Measurements from ENCODE around the gene TAC4. TPM values are rescaled to one million over a fixed set of nuclear protein-coding genes. Genes with fewer than 3 reads are reported as not detected.
"Not testable (repeated sequence)": the region's sequence is repeated elsewhere in the genome, so short reads cannot be mapped to it uniquely, and the experiment has no call there.

The TAC4 gene
- total and polyA plus RNA-seq, 10 donors, result not detected

DNA sequence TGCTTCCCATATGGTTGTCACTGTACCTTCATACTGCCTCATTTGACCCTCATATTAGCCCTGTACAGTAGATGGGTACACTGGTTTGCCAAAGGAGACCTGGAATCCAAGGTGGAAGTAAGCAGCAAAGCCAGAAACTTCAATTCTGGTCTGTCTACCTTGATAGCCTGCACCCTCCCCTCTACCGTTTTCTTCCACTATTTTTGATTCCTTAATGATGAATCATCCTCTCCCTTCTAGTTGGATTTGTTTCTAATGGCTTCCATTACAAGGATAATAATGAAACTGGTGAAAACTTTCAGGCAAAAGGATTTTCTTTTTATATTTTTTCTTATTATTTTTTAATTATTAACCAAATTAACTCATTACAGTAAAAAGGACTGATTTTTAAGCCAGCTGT is 17.3 kb downstream of the TAC4 start:
- no peaks in the 10 kb centered on the region for H3K27me3 ChIP-seq (replicated peaks in 1 of 7)
- TF ChIP-seq POLR2AphosphoS5 (IDR thresholded peaks at IDR 0.05) (no peak), POLR2A (IDR thresholded peaks at IDR 0.05) (no peak)
- TF ChIP-seq, protein P1, sequence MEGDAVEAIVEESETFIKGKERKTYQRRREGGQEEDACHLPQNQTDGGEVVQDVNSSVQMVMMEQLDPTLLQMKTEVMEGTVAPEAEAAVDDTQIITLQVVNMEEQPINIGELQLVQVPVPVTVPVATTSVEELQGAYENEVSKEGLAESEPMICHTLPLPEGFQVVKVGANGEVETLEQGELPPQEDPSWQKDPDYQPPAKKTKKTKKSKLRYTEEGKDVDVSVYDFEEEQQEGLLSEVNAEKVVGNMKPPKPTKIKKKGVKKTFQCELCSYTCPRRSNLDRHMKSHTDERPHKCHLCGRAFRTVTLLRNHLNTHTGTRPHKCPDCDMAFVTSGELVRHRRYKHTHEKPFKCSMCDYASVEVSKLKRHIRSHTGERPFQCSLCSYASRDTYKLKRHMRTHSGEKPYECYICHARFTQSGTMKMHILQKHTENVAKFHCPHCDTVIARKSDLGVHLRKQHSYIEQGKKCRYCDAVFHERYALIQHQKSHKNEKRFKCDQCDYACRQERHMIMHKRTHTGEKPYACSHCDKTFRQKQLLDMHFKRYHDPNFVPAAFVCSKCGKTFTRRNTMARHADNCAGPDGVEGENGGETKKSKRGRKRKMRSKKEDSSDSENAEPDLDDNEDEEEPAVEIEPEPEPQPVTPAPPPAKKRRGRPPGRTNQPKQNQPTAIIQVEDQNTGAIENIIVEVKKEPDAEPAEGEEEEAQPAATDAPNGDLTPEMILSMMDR (IDR thresholded peaks at IDR 0.05 in 8 of 11, conservative IDR thresholded peaks at IDR 0.05 in 3 of 11), result no peak
- no peak overlapping the region for H3K4me3 ChIP-seq
- intact Hi-C loops (cut with DNase I; ENCODE audit: low total_unique reads), result no loop called here
- H3K27ac ChIP-seq, result no peak overlapping the region
- no peak for DNase-seq
- H3K4me1 ChIP-seq, result peaks cover 1 to 45% (median 29%) of the 10 kb centered on the region in 6 donors
- H3K9me3 ChIP-seq, result no peaks in the 10 kb centered on the region
- peaks cover 0 to 95% (median 55%) of the 10 kb centered on the region in 6 donors for H3K36me3 ChIP-seq
- 69 to 94% (median 80%) methylated on average over 1 of the region's 1 CpG for WGBS, 5 donors

DNA sequence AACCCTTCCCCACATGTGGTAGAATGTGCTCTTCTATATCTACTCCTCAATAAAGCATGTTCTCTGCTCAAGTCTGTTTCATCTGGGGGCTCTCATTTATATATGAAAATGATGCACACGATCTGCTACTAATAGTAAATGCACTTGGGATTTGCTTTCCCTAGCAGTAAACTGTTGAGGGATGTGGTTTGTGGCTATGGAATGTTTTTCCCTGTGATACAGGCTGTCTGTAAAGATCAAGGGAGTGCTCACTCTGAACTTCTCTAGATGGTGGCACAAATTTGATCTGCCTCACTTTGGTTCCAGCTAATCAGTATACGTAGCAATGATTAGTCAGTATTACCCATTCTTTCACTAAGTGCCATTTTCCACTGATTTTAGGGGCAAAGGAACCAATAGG is 18.8 kb downstream of the TAC4 start:
- Histone ChIP-seq H3K27me3 (replicated peaks in 1 of 7) (no peaks in the 10 kb centered on the region), H3K4me1 (peaks cover 0 to 29% (median 21%) of the 10 kb centered on the region in 6 donors), H3K9me3 (no peaks in the 10 kb centered on the region), H3K27ac (peak overlapping the region in 1 of 8 donors; percentile 34), H3K36me3 (peaks cover 5 to 100% (median 63%) of the 10 kb centered on the region in 6 donors), H3K4me3 (no peak overlapping the region)
- intact Hi-C loops (cut with DNase I; ENCODE audit: low total_unique reads), result no loop called here
- TF ChIP-seq, protein P1 (IDR thresholded peaks at IDR 0.05 in 8 of 11, conservative IDR thresholded peaks at IDR 0.05 in 3 of 11), result no peak
- no peak for TF ChIP-seq POLR2A (IDR thresholded peaks at IDR 0.05)
- TF ChIP-seq POLR2AphosphoS5 (IDR thresholded peaks at IDR 0.05), result no peak
- WGBS, 5 donors, result 90 to 97% (median 94%) methylated on average over 2 of the region's 2 CpGs
- DNase-seq, result no peak

DNA sequence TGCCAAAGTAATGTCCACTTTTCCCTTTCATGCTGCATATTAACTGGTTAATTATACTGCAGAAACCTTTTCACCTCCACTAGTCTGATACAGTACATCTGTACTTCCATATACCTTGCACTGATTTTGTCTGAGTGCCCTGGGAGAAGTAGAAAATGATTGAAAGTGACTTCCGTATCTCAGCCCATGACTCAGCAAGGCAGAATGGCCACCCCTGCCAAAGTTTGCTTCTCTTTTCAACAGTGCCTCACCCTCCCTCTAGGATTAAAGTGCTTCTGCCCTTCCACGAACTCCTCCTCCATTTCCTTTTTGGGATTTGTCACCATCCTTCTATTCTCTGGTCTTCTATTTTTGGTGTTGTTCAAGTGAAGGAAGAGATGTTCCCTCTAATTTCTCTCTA is 19.5 kb downstream of the TAC4 start:
- peaks cover 8 to 100% (median 66%) of the 10 kb centered on the region in 6 donors for H3K36me3 ChIP-seq
- intact Hi-C loops (cut with DNase I; ENCODE audit: low total_unique reads); H3K27me3 ChIP-seq (replicated peaks in 1 of 7); H3K9me3 ChIP-seq; DNase-seq; H3K4me3 ChIP-seq: not testable (repeated sequence)
- H3K4me1 ChIP-seq, result peaks cover 0 to 22% (median 14%) of the 10 kb centered on the region in 6 donors
- 29 to 63% (median 42%) methylated on average over 2 of the region's 2 CpGs for WGBS, 5 donors
- H3K27ac ChIP-seq, result peak overlapping the region in 2 of 8 donors; percentile 4 to 34

DNA sequence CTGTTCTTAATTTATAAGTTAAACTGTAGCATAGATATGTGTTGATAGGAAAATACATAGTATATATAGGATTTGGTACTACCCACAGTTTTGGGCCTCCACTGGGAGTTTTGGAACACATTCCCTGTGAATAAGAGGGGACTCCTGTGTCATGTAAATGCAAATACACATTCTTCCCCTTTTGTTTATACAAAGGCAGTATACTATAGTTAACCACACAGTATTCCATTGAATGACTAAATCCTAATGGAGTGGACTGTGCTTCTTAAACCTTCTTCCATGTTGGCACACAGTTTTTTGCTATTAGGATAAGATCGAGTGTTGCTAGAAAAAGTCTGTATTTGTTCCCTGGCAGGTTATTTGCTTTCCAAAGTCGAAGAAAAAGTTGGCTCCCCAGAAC is 22.2 kb downstream of the TAC4 start:
- DNase-seq, result no peak
- Histone ChIP-seq H3K27me3 (replicated peaks in 1 of 7) (no peaks in the 10 kb centered on the region), H3K4me3 (no peak overlapping the region), H3K36me3 (peaks cover 12 to 100% (median 88%) of the 10 kb centered on the region in 6 donors), H3K9me3 (no peaks in the 10 kb centered on the region), H3K4me1 (peaks cover 0 to 16% (median 9%) of the 10 kb centered on the region in 6 donors), H3K27ac (no peak overlapping the region)
- WGBS, 5 donors, result 67 to 96% (median 93%) methylated on average over 2 of the region's 2 CpGs
- TF ChIP-seq POLR2AphosphoS5 (IDR thresholded peaks at IDR 0.05), result no peak
- TF ChIP-seq POLR2A (IDR thresholded peaks at IDR 0.05), result no peak
- TF ChIP-seq, protein P1 (IDR thresholded peaks at IDR 0.05 in 8 of 11, conservative IDR thresholded peaks at IDR 0.05 in 3 of 11), result no peak
- intact Hi-C loops (cut with DNase I; ENCODE audit: low total_unique reads), result no loop called here

DNA sequence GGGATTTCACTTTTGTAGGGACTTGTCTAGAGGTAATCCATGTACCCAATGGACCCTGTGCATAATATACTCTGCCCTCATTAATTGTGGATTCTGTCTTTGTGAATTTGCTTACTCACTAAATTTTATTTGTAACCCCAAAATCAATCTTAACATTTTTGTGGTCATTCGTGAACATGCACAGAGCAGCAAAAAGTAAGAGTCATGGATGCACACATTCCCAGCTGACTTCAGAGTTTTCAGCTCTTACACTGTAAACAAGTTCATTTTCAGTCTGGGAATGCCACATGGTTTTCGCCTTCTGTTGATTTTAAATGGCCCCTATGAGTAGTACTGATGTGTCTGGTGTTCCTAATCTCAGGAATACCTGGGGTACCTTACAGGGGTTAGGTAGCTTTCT is 24.3 kb downstream of the TAC4 start:
- H3K27me3 ChIP-seq (replicated peaks in 1 of 7), result no peaks in the 10 kb centered on the region
- WGBS, 5 donors, result 96 to 100% (median 97%) methylated on average over 2 of the region's 2 CpGs
- TF ChIP-seq, protein P1 (IDR thresholded peaks at IDR 0.05 in 8 of 11, conservative IDR thresholded peaks at IDR 0.05 in 3 of 11), result no peak
- no peak overlapping the region for H3K4me3 ChIP-seq
- H3K9me3 ChIP-seq, result no peaks in the 10 kb centered on the region
- peaks cover 0 to 36% (median 17%) of the 10 kb centered on the region in 6 donors for H3K4me1 ChIP-seq
- DNase-seq, result no peak
- intact Hi-C loops (cut with DNase I; ENCODE audit: low total_unique reads), result no loop called here
- peaks cover 12 to 100% (median 86%) of the 10 kb centered on the region in 6 donors for H3K36me3 ChIP-seq
- H3K27ac ChIP-seq, result no peak overlapping the region
